Vagina (tissue), 2 donors: ENCODE measurements around the gene NRG3.

Experiments used
- CTCF ChIP-seq, 3 experiments: fragments of 450-650 bp in 2 of 3; fragments of 200-600 bp in 1 of 3; sonication (generic) in 1 of 3; IDR thresholded peaks; one replicate each; pipeline ENCODE4 v1.5.1; 2017 to 2019; ENCODE audit warnings: antibody characterized with exemption in 3 of 3, mild to moderate bottlenecking in 2 of 3, moderate library complexity in 2 of 3
- POLR2A ChIP-seq, 2 donors: fragments of 450-650 bp; IDR thresholded peaks; one replicate each; pipeline ENCODE4 v1.6.1; 2017; ENCODE audit warnings: antibody characterized with exemption in 2 of 2, mild to moderate bottlenecking in 2 of 2, moderate library complexity in 2 of 2
- POLR2AphosphoS5 ChIP-seq, 2 donors: sonication (generic); formaldehyde crosslinking; IDR thresholded peaks; one replicate each; pipeline ENCODE4 v1.9.0; 2017; ENCODE audit warnings: antibody characterized with exemption in 2 of 2, mild to moderate bottlenecking in 2 of 2, low read depth in 1 of 2; ENCODE audit not compliant: insufficient read depth in 1 of 2

DNA sequence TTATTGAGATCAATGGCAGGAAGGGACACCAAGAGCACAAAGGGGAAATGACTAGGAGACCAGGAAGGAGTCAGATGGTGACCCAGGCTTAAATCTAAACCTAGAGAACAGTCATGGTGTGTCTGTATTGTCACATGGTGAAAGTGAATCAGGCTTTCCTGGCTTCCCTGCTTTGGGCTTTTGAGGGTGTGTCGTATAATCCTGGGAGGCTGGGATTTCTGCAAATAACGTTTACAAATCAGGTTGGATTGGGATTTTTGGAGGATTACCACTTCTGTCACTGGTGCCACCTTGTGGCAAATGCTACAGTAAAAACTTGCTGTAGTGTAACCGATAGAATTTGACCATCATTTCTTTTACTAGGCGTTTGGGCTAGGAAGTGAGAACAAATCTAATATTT, 502.6 kb downstream of the NRG3 start:
- TF ChIP-seq CTCF (IDR thresholded peaks at IDR 0.05) (no peak), POLR2A (IDR thresholded peaks at IDR 0.05) (no peak), POLR2AphosphoS5 (IDR thresholded peaks at IDR 0.05; ENCODE audit: insufficient read depth in 1 of 2, low read depth in 1 of 2) (no peak)
